GM06990 (cell line): ENCODE measurements around the gene POU1F1.

Source experiments
- DNase-seq: peaks from one replicate; pipeline ENCODE4 v3.0.0-alpha.2; 2011; ENCODE audit not compliant: insufficient read length; ENCODE audit errors: extremely low read depth
- H3K27me3 ChIP-seq: replicated peaks from 2 replicates; pipeline ENCODE4 v1.6.0; 2011; ENCODE audit warnings: low read length; ENCODE audit not compliant: control insufficient read depth, insufficient read depth
- H3K36me3 ChIP-seq: 2 replicates; pipeline ENCODE4 v1.5.1; 2011; ENCODE audit warnings: low read length; ENCODE audit not compliant: control insufficient read depth, insufficient read depth
- H3K4me3 ChIP-seq: replicated peaks from 2 replicates; pipeline ENCODE4 v1.5.1; 2011; ENCODE audit warnings: low read depth, mild to moderate bottlenecking, control low read depth, low read length
- TF ChIP-seq, protein P1 (sequence below): IDR thresholded peaks from 2 replicates; pipeline ENCODE4 v1.5.1; 2011; ENCODE audit warnings: low read length, control low read depth, mild to moderate bottlenecking, inconsistent platforms; ENCODE audit not compliant: insufficient read depth, poor library complexity, severe bottlenecking

POU1F1 gene

DNA sequence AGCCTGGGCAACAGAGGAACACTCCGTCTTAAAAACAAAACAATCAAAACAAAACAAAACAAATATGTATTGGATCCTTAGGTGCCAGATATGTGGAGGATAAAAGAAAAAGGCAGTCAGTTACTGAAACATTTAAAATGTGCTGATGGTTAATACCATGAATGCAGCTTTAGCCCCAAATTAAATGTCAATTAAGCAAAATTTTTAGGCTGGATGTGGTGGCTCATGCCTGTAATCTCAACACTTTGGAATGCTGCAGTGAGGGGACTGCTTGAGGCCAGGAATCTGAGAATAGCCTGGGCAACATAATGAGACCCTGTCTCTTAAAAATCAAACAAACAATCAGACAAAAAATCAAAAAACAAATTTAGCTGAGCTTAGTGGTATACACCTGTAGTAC, 57.8 kb downstream of the POU1F1 start:
- Histone ChIP-seq H3K27me3 (no peaks in the 10 kb centered on the region), H3K4me3 (no peak overlapping the region), H3K36me3 (no peaks in the 10 kb centered on the region)
- TF ChIP-seq, protein P1, sequence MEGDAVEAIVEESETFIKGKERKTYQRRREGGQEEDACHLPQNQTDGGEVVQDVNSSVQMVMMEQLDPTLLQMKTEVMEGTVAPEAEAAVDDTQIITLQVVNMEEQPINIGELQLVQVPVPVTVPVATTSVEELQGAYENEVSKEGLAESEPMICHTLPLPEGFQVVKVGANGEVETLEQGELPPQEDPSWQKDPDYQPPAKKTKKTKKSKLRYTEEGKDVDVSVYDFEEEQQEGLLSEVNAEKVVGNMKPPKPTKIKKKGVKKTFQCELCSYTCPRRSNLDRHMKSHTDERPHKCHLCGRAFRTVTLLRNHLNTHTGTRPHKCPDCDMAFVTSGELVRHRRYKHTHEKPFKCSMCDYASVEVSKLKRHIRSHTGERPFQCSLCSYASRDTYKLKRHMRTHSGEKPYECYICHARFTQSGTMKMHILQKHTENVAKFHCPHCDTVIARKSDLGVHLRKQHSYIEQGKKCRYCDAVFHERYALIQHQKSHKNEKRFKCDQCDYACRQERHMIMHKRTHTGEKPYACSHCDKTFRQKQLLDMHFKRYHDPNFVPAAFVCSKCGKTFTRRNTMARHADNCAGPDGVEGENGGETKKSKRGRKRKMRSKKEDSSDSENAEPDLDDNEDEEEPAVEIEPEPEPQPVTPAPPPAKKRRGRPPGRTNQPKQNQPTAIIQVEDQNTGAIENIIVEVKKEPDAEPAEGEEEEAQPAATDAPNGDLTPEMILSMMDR, result no peak
- DNase-seq, result no peak
